Gastrocnemius medialis (tissue), 4 donors: ENCODE results near the gene FOSB.

Source experiments
- POLR2A ChIP-seq, 2 donors: fragments of 450-650 bp; IDR thresholded peaks; one replicate each; pipeline ENCODE4 v1.6.1; 2017; ENCODE audit warnings: antibody characterized with exemption in 2 of 2, mild to moderate bottlenecking in 2 of 2, moderate library complexity in 2 of 2
- TF ChIP-seq, protein P1 (sequence below), 5 experiments: fragments of 450-650 bp in 3 of 5; fragments of 200-600 bp in 2 of 5; sonication (generic) in 2 of 5; IDR thresholded peaks in 4 of 5; conservative IDR thresholded peaks in 1 of 5; 1 replicate in 4 of 5; 2 replicates in 1 of 5; pipeline ENCODE4 v1.5.1; 2016 to 2019; ENCODE audit warnings: antibody characterized with exemption in 5 of 5, mild to moderate bottlenecking in 3 of 5, moderate library complexity in 3 of 5

DNA sequence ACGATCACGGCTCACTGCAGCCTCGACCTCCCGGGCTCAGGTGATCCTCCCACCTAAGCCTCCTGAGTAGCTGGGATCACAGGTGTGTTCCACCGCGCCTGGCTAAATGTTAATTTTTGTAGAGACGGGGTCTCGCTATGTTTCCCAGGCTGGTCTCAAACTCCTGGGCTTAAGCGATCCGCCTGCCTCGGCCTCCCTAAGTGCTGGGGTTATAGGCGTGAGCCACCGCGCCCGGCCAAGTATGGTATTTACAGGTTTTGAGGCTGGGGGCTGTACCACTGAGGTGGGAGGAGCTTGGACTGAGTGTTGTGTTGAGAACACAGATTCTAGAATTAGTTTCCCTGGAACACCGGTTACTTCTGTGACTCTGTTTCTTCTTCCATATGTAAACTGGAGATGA lies 30.0 kb downstream of the FOSB start:
- no peak for TF ChIP-seq POLR2A (IDR thresholded peaks at IDR 0.05)
- TF ChIP-seq, protein P1, sequence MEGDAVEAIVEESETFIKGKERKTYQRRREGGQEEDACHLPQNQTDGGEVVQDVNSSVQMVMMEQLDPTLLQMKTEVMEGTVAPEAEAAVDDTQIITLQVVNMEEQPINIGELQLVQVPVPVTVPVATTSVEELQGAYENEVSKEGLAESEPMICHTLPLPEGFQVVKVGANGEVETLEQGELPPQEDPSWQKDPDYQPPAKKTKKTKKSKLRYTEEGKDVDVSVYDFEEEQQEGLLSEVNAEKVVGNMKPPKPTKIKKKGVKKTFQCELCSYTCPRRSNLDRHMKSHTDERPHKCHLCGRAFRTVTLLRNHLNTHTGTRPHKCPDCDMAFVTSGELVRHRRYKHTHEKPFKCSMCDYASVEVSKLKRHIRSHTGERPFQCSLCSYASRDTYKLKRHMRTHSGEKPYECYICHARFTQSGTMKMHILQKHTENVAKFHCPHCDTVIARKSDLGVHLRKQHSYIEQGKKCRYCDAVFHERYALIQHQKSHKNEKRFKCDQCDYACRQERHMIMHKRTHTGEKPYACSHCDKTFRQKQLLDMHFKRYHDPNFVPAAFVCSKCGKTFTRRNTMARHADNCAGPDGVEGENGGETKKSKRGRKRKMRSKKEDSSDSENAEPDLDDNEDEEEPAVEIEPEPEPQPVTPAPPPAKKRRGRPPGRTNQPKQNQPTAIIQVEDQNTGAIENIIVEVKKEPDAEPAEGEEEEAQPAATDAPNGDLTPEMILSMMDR (IDR thresholded peaks at IDR 0.05 in 4 of 5, conservative IDR thresholded peaks at IDR 0.05 in 1 of 5) = no peak
